ENCODE results near the gene RASSF4.

The RASSF4 gene

GRCh38 chr10:44947371-44948152 is 12.0 kb upstream of the RASSF4 start:
- no peak for DNase-seq (ENCODE audit: low read depth, low spot score)
- no peak overlapping the region for H3K4me3 ChIP-seq (ENCODE audit: low read depth, low read length)
- in situ Hi-C loops (cut with HindIII; ENCODE audit: low sequenced_read_pairs): no loop called here
- TF ChIP-seq CTCF (IDR thresholded peaks at IDR 0.05; ENCODE audit: low read depth, low read length): no peak

GRCh38 chr10:44948642-44949041 is 11.0 kb upstream of the RASSF4 start:
- in situ Hi-C loops (cut with HindIII; ENCODE audit: low sequenced_read_pairs): no loop called here

DNA sequence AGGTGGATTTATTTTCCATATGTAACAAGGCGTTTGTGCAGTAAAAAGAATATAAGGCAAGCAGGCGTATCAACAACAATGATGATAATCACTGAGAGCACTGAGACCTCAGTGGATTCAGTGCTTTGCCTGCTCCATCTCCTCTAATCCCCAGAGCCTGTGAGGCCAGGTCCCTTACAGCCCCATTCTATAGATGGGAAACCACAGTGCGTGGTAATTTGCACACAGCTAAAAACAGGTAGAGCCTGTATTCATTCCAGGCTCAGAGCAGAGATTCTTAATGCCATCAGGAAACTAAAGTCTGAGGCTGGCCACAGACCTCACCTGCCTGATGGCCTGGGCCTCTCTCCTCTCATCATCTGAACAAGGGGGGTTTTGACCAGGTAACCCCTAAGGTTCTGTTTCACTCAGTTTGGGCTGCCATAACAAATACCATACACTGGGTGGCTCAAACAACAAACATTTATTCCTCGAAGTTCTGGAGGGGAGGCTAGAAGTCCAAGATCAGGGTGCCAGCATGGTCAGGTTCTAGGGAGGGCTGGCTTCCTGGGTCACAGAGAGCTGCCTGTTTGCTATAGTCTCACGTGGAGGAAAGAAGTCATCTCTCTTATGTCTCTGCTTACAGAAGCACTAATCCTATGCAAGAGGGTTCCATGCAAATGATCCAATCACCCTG is 10.3 kb upstream of the RASSF4 start:
- no peak for DNase-seq (ENCODE audit: low read depth, low spot score)
- no peak overlapping the region for H3K4me3 ChIP-seq (ENCODE audit: low read depth, low read length)
- TF ChIP-seq CTCF (IDR thresholded peaks at IDR 0.05; ENCODE audit: low read depth, low read length): no peak
- in situ Hi-C loops (cut with HindIII; ENCODE audit: low sequenced_read_pairs): no loop called here

More at GRCh38 chr10:44948642-44949041, 11.0 kb upstream of the RASSF4 start:
- TF ChIP-seq CTCF (IDR thresholded peaks at IDR 0.05; ENCODE audit: low read depth, low read length): no peak
- DNase-seq (ENCODE audit: low read depth, low spot score): no peak
- no peak overlapping the region for H3K4me3 ChIP-seq (ENCODE audit: low read depth, low read length)

- H3K4me3 ChIP-seq (ENCODE audit: low read depth, low read length): no peak overlapping the region
- no peak for TF ChIP-seq CTCF (IDR thresholded peaks at IDR 0.05; ENCODE audit: low read depth, low read length)
- in situ Hi-C loops (cut with HindIII; ENCODE audit: low sequenced_read_pairs): no loop called here
- no peak for DNase-seq (ENCODE audit: low read depth, low spot score)
Observed at GRCh38 chr10:44949915-44950314, 9.7 kb upstream of the RASSF4 start.

DNA sequence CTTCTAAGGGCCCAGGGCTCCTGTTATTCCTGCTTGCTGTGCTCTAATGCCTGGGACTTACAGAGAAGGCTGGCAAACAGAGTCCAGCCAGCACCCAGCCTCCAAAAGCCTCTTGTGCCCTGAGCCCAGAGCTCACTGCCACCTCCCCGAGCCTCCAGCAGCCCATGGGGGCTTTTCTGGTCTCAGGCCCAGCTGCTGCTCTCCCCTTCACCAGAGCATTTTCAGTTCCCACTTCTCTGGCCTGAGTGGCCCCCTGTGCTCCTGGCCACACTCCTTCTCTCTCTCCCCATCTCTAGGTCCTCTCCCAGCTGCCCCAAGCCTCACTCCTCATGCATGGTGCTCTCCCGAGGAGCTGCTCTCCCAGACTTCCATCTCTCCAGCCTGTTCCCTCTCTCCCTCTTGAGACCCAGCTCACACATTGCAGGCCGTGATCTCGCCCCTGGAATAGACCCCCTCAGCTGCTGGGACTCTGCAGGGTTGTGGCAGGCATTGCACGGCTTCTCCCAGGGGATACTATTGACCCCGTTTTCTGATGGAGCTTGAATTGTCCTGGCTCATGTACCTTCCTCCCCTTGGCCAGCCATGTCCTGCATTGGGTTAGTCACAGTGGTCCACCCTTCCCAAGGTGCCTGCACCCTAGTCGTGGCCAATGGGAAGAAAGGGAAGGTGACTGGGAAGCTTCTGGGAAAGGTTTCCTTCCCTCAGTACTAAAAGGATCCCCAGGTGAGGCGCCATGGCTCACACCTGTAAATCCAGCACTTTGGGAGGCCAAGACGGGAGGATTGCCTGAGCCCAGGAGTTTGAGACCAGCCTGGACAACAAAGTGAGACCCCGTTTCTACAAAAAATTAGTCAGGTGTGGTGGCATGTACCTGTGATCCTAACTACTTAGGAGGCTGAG is 9.0 kb upstream of the RASSF4 start:
- TF ChIP-seq CTCF (IDR thresholded peaks at IDR 0.05; ENCODE audit: low read depth, low read length): no peak
- in situ Hi-C loops (cut with HindIII; ENCODE audit: low sequenced_read_pairs): no loop called here
- no peak for DNase-seq (ENCODE audit: low read depth, low spot score)

DNA sequence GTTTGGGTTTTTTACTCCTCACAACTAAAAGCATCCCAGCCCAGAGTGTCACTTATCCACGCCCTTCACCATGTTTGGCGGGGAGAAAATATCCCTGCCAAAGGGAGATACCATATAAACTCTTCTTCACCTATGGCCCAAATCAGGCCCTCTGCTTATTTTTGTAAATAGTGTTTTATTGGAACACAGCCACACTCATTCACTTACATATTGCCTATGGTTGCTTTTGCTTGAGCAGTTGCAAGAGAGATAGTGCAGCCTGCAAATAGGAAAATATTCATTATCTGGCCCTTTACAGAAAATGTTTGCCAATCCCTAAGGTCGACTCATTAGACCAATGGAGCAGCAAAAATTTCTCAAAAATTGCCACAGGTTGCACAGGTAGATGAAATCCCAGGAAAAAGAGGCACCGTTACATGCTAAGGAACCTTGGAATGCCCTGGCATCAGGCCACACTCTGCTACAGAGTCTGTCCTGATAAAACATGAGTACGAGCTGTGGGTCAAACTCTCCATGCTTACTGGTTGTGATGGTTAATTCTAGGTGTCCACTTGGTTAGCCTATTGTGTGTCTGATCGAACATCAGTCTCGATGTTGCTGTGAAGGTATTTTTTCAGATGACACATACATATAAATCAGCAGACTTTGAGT is 7.9 kb upstream of the RASSF4 start:
- no peak for DNase-seq (ENCODE audit: low read depth, low spot score)
- H3K4me3 ChIP-seq (ENCODE audit: low read depth, low read length): no peak overlapping the region
- TF ChIP-seq CTCF (IDR thresholded peaks at IDR 0.05; ENCODE audit: low read depth, low read length): no peak
- in situ Hi-C loops (cut with HindIII; ENCODE audit: low sequenced_read_pairs): no loop called here

More for the DNA sequence above, 9.0 kb upstream of the RASSF4 start:
- H3K4me3 ChIP-seq (ENCODE audit: low read depth, low read length): no peak overlapping the region
